HG03558 (cell line): ENCODE results near the gene LPCAT1.
"Not testable (repeated sequence)": the region's sequence is repeated elsewhere in the genome, so short reads cannot be mapped to it uniquely, and the experiment has no call there.

Experiments
- ATAC-seq: cut with Tn5 transposase; IDR thresholded peaks from one replicate; pipeline ENCODE4 v1.9.1; 2021; ENCODE audit warnings: moderate number of reproducible peaks; ENCODE audit not compliant: unreplicated experiment; ENCODE audit errors: extremely low read depth

LPCAT1 gene

DNA sequence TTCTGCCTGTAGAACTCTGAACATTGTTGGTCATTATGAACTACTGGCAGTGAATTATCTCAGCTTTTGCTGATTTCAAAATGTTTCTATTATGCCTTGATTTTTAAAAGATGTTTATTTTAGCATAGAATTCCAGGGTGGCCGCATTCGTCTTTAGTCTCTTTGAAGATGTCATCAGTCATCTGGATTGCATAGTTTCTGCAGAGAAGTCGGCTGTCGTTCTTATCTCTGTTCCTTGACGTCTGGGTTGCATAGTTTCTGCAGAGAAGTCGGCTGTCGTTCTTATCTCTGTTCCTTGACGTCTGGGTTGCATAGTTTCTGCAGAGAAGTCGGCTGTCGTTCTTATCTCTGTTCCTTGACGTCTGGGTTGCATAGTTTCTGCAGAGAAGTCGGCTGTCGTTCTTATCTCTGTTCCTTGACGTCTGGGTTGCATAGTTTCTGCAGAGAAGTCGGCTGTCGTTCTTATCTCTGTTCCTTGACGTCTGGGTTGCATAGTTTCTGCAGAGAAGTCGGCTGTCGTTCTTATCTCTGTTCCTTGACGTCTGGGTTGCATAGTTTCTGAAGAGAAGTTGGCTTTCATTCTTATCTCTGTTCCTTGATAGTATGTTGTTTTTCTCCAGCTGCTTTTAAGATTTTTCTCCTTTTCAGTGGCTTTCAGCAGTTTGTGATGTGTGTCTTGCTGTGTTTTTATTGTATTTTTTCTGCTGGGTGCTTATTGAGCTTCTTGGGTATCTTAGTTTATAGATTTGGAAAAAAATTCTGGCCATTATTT is 67.5 kb downstream of the LPCAT1 start:
- not testable (repeated sequence) for ATAC-seq

- ATAC-seq: no peak
Measured at GRCh38 chr5:1453613-1454012, 70.1 kb downstream of the LPCAT1 start.

DNA sequence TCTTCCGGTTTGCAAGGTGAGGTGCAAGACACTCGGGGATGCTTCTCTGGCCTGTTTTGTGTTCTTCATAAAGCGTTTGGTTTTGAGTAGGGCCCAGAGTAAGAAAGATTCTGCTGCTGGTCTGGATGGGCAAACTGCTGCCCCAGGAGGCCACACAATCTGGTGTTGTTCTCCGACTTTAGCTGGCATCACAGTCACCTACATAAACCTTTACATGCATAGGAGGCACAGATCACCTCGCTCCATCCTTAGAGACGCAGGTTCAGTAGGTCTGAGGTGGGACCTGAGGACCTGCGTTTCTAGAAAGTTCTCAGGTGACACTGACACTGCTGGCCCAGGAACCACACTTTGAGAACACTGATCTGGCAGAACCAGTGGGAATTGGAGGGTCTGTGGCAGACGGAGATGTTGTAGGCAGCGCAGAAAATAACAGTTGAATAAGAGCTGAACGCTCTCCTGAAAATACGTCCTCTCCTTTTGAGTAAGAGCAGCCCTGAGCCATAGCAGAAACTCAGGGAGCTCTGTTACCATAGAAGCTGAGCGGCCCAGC is 74.6 kb downstream of the LPCAT1 start:
- ATAC-seq: no peak

DNA sequence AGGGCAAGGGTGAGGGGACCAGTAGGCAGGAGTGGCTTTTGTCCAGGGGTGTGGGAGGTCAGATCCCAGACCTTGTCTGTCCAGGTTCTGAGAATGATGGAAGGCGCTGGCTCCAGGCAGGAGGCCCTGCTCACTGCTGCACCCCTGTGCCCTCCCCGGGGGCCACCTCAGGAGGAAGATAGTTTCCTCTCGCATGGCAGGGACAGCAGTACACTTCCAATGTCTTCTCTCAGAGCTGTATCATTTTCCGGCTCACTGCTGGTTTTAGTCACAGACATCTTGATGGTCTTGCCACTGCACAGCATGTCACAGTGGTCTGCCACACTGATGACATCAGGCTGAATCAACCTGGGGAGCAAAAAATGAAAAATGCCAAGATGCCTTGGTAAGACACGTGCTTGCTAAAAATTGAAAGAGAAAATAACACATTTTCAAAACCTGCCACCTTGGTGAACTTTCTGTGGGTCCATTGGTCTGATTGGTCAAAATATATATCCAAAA is 75.2 kb downstream of the LPCAT1 start:
- no peak for ATAC-seq

DNA sequence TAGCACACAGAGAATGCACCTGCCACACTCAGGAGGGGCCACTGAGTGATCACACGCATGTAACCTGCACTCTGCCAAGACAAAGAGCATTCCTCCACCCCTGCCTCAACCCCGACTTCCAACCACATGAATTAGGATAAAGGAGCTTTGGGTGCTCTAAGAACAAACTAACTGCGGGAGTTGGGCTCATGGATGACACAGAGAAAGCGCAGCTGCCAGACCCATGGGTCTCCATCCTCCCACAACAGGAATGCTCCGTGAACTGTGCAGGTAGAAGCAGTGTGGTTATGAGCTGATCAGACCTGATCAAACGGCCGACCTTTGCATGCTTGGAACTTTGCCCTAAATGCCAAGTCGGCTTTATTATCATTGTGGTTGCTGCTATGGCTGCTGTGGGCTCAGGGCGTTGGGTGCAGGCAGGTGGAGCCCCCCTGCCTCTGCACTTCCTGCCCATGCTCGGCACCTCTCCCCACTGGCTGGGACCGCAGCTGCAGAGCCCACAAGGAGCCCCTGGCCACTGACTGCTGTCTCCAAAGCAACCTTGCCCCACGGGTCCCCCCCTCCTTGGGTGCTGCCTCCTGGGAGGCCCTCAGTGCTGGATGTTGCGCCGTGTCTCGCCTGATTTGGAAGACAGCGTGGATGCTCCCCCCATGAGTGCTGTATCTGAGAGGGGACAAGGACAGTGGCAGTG is 75.9 kb downstream of the LPCAT1 start:
- no peak for ATAC-seq

- no peak for ATAC-seq
Measured at GRCh38 chr5:1446602-1447343, 77.0 kb downstream of the LPCAT1 start.

DNA sequence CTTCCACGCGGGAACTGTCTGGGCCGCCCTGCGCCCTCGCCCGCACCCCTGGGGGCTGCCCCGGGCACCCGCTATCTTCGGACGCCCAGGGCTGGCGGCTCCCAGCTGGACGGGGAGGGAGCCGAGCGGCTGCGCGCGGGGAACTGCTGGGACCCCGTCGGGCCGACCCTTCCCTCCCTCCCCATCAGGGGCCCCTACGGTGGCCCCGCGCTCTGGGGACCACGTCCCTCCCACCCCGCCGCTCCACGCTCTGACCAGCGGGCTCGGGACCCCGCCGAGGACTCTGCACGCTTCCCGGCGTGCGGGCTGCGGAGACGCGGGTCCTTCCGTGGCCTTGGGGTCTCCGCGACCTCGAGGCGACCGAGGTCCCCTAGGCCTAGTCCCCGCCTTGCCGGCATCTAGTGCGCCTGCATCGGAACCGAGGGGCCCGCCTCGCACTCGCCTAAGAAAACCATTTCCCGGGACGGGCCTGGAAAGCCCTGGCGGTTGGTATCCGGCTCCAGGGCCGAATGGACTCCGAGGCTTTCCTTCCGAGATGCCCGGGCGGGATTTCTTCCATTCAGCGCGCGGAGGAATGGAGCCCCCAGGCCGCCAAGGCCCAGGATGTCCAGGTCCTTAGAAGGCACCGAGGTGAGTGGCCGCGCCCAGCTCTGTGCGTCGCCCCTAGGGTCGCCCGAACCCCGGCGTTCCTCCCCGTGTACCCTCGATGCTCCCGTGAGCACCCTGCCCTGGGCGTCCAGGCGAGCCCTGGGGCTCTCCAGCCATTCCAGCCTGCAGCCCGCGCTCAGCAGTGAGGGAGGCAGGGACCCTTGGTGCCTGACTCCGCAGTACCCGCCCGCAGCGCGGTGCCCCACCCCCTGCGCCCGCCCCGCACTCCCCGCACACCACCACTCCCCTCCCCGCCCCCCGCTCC is 77.8 kb downstream of the LPCAT1 start:
- ATAC-seq: no peak

GRCh38 chr5:1445313-1445688 is 78.5 kb downstream of the LPCAT1 start, which contains the start of gene SLC6A3:
TSS of gene SLC6A3 (minus strand) at chr5:1445440. CDS start at chr5:1443197, 2,243 bp downstream.
- no peak for ATAC-seq

DNA sequence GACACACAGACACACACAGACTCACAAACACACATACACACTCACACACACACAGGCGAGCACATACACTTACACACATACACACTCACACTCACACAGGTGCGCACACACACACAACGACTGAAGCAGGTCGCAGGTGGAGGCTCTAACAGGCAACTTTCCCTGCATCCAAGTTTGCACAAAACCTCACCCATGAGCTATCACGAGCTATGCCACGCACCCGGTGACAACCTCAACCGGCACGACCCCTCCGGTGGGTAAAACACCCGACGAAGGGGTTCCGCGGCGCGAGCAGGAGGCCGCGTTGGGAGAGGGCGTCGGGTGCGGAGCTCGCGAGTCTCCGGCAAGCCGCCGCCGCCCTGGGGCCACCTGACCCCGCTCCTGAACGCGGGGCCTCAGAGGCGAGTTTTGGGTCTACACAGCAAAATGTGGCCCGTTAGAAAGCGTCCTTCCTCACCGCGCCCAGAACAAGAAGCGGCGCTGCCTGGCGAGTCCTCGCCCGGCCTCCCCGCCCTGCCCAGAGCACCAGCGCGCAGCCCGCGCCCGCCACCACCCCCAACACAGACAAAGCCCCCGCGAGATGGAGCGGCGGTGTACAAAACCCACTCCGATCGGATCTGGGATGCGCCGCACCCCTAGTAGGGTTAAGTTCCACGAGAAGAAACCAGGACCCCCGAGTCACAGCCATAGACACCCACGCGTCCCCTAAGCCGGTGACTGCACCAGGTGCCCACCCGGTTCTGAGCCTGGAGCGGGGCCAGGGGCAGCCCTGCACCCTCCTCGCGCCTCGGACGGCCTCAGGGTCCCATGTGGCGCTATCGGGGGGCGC is 79.2 kb downstream of the LPCAT1 start:
- ATAC-seq: no peak

DNA sequence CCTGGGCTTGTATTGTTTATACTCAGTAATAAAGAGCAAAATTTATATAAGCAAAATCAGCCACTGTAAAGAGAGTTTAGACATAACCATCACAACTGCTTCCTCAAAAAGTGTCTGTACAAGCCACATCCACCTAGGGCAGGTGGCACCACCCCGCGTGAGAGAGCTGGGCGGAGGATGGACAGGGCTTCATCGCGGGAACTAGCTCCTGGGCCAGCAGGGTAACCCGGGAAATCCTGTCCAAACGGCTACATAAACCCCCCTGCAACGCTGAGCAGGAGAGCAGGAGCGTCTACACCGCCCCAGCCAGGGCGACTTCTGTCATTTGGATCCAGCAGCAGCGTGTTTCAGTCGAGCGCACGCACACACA is 79.8 kb downstream of the LPCAT1 start:
- ATAC-seq: no peak

DNA sequence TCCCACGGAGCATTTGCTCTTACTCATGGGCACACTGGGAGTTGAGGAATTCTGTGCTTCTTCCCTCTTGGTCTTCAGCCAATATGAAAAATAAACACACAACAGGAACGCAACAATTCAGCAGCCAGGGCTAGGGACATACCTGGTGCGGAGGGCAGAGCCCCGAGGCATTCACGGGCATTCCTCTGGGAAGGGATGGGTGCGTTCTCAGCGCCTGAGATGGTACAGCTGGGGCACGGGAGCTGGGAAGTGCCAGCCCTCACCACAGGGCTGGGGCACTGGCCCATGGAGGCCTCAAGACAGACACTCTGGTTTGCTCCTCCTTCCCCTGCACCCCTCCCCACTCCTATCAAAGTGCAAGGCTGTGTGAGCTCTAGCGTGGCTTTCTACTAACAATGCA is 80.6 kb downstream of the LPCAT1 start:
- no peak for ATAC-seq

GRCh38 chr5:1442222-1443145 is 81.3 kb downstream of the LPCAT1 start:
- no peak for ATAC-seq

GRCh38 chr5:1441166-1441865 is 82.4 kb downstream of the LPCAT1 start:
- no peak for ATAC-seq

GRCh38 chr5:1440098-1440493 is 83.7 kb downstream of the LPCAT1 start:
- ATAC-seq: no peak

GRCh38 chr5:1439388-1440097 is 84.2 kb downstream of the LPCAT1 start:
- ATAC-seq: no peak

- ATAC-seq: no peak
Measured at GRCh38 chr5:1438871-1439270, 84.9 kb downstream of the LPCAT1 start.
